ENCODE data around the gene TSEN54. TPM values are rescaled to one million over a fixed set of nuclear protein-coding genes. Genes with fewer than 3 reads are reported as not detected.

The TSEN54 gene
- total RNA-seq, 2 experiments from 2014 or later = 57.4 to 69.8 TPM

DNA sequence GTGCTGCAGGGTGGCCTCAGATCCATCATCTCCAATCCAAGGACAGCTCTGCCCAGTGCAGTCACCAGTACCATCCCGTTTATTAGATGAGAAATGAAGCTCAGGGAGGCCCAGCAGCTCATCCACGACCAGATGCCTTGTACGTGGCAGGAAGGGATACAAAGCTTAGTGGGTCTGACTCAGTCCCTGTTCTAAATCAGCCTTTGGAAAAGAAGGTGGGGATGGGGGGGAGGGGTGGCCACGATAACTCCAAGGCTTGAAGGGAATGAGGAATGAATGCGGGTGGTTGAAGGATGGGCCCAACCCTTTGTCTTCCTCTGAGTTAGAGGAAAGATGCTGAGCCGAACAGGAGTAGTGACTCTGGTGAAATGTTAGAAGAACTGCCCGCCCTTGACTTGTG, 34.9 kb downstream of the TSEN54 start:
- no peaks in the 10 kb centered on the region for H3K4me1 ChIP-seq (ENCODE audit: insufficient read depth, low read length, poor library complexity, severe bottlenecking)
- no peaks in the 10 kb centered on the region for H3K79me2 ChIP-seq (ENCODE audit: insufficient read depth, low read depth, low read length)
- no peaks in the 10 kb centered on the region for H4K20me1 ChIP-seq (ENCODE audit: insufficient read depth, low read length)
- no peak for TF ChIP-seq EZH2phosphoT487 (IDR thresholded peaks at IDR 0.05; ENCODE audit: borderline replicate concordance, low read depth, low read length)
- TF ChIP-seq, protein P1, sequence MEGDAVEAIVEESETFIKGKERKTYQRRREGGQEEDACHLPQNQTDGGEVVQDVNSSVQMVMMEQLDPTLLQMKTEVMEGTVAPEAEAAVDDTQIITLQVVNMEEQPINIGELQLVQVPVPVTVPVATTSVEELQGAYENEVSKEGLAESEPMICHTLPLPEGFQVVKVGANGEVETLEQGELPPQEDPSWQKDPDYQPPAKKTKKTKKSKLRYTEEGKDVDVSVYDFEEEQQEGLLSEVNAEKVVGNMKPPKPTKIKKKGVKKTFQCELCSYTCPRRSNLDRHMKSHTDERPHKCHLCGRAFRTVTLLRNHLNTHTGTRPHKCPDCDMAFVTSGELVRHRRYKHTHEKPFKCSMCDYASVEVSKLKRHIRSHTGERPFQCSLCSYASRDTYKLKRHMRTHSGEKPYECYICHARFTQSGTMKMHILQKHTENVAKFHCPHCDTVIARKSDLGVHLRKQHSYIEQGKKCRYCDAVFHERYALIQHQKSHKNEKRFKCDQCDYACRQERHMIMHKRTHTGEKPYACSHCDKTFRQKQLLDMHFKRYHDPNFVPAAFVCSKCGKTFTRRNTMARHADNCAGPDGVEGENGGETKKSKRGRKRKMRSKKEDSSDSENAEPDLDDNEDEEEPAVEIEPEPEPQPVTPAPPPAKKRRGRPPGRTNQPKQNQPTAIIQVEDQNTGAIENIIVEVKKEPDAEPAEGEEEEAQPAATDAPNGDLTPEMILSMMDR (conservative IDR thresholded peaks at IDR 0.05; ENCODE audit: low read length) = no peak
- H3K4me2 ChIP-seq (ENCODE audit: low read length) = no peak overlapping the region
- intact Hi-C loops (cut with micrococcal nuclease; ENCODE audit: unreplicated experiment) = no loop called here
- CTCF ChIA-PET (ENCODE audit: unreplicated experiment) = interaction anchor here (0.6 kb wide), 1 partner anchor 53 kb away, joined by 3 read pairs; no protein-coding TSS in a partner anchor
- no peaks in the 10 kb centered on the region for H3K36me3 ChIP-seq (ENCODE audit: insufficient read depth, low read length)
- H3K27ac ChIP-seq (ENCODE audit: low read depth, low read length, poor library complexity, severe bottlenecking) = no peak overlapping the region
- POLR2A ChIA-PET = interaction anchor here (0.5 to 1.5 kb wide), 3 partner anchors 14 to 94 kb away, joined by 3 to 5 read pairs (median 4); no protein-coding TSS in a partner anchor
- H3K4me3 ChIP-seq (ENCODE audit: low read depth, low read length, poor library complexity, severe bottlenecking) = no peak overlapping the region
- H3K9me2 ChIP-seq (ENCODE audit: insufficient read depth, low read length) = no peaks in the 10 kb centered on the region
- no peaks in the 10 kb centered on the region for H3K9me3 ChIP-seq (ENCODE audit: low read length)
- no peak overlapping the region for H2AFZ ChIP-seq (ENCODE audit: low read length)
- no TSS peak for BruUV-seq (replicated peaks)
- no peak for DNase-seq (ENCODE audit: low spot score)

DNA sequence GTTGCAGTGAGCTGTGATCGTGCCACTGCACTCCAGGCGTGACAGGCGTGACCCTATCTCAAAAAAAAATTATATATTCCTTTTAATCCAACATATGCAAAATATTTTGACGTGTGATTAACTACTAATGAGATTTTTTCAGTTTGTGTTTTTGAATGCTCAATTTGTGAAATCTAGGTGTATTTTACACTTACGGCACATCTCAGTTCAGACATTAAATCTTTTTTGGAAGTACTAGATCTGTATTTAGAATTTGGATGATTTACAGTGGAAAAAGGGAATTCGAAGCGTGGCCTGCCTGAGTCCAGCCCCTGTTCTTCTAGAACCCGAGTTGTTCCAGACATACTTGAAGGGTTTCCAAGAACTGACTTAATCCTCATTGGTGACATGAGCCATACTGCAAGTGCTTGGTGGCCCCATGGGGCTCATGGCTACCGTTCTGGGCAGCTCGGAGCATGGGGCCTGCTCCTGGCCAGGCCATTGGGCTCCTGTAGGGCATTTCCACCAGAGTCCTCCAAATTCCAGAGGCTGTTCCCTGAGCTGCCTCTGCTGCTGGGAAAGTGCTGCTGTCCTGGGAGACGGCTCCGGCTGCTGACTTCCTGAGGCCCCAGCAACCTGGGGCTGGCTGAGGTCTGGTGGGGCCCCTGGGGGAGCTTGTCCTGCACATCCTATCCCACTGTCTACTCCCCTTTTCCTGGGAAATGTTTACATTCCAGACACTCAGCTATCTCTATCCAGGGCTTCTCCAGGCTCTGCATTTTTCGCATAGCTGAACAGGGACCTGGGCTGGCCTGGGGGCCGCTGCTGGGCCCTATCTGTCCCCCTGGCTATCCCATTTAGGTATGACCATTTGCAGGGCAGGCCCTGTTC, 36.3 kb downstream of the TSEN54 start:
- no peak overlapping the region for H2AFZ ChIP-seq (ENCODE audit: low read length)
- BruUV-seq (replicated peaks) = no TSS peak
- no peaks in the 10 kb centered on the region for H3K9me2 ChIP-seq (ENCODE audit: insufficient read depth, low read length)
- TF ChIP-seq, protein P1 (conservative IDR thresholded peaks at IDR 0.05; ENCODE audit: low read length) = no peak
- TF ChIP-seq EZH2phosphoT487 (IDR thresholded peaks at IDR 0.05; ENCODE audit: borderline replicate concordance, low read depth, low read length) = no peak
- intact Hi-C loops (cut with micrococcal nuclease; ENCODE audit: unreplicated experiment) = no loop called here
- H3K4me1 ChIP-seq (ENCODE audit: insufficient read depth, low read length, poor library complexity, severe bottlenecking) = no peaks in the 10 kb centered on the region
- POLR2A ChIA-PET = interaction anchor here (0.9 to 1.5 kb wide), 2 partner anchors 15 to 256 kb away, joined by 3 to 4 read pairs; no protein-coding TSS in a partner anchor
- no peaks in the 10 kb centered on the region for H3K36me3 ChIP-seq (ENCODE audit: insufficient read depth, low read length)
- H3K27ac ChIP-seq (ENCODE audit: low read depth, low read length, poor library complexity, severe bottlenecking) = no peak overlapping the region
- no peaks in the 10 kb centered on the region for H4K20me1 ChIP-seq (ENCODE audit: insufficient read depth, low read length)
- CTCF ChIA-PET (ENCODE audit: unreplicated experiment) = interaction anchor here (0.6 kb wide), 1 partner anchor 574 kb away, joined by 10 read pairs; no protein-coding TSS in a partner anchor
- no peak overlapping the region for H3K4me3 ChIP-seq (ENCODE audit: low read depth, low read length, poor library complexity, severe bottlenecking)
- no peaks in the 10 kb centered on the region for H3K9me3 ChIP-seq (ENCODE audit: low read length)
- DNase-seq (ENCODE audit: low spot score) = no peak
- no peaks in the 10 kb centered on the region for H3K79me2 ChIP-seq (ENCODE audit: insufficient read depth, low read depth, low read length)
- no peak overlapping the region for H3K4me2 ChIP-seq (ENCODE audit: low read length)

Data from OCI-LY7 (cell line).